GM12874 (cell line): ENCODE results near the gene BORCS6.

Experiments
- CTCF ChIP-seq: IDR thresholded peaks from 2 replicates; pipeline ENCODE4 v1.5.1; 2011; ENCODE audit warnings: low read depth, mild to moderate bottlenecking, control low read depth, low read length, moderate library complexity; ENCODE audit not compliant: insufficient read depth

BORCS6 gene

DNA sequence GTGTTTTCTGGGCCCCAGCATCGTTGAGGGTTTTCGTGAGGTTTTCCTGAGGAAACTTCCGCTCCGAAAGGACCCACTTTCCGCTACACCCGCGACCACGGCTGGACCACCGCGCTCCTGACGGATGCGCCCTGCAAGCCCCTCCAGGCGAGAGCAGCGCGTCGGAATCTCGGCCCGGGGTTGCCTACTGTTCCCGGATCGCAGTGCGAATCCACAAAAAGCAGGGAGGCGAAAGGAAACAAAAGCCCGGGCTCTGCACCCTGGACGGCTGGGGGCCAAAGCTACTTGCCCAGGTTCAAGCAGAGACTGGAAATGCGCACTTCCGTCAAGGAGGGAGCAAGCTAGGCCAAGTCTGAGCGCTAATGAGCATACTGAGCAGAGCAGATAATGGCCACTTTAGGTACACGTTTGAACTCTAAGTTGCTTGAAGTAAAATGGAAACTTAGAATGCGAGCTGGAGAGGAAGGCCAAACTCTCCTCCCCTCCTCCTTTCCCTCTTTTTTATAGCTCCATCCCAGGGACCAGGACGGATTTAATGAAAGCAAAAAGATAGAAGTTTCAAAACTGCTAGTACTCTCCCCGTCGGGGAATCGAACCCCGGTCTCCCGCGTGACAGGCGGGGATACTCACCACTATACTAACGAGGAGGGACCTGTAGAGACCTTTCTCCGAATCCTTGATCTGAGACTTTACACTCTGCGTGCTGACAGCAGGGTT is 31.8 kb upstream of the BORCS6 start:
- no peak for TF ChIP-seq CTCF

DNA sequence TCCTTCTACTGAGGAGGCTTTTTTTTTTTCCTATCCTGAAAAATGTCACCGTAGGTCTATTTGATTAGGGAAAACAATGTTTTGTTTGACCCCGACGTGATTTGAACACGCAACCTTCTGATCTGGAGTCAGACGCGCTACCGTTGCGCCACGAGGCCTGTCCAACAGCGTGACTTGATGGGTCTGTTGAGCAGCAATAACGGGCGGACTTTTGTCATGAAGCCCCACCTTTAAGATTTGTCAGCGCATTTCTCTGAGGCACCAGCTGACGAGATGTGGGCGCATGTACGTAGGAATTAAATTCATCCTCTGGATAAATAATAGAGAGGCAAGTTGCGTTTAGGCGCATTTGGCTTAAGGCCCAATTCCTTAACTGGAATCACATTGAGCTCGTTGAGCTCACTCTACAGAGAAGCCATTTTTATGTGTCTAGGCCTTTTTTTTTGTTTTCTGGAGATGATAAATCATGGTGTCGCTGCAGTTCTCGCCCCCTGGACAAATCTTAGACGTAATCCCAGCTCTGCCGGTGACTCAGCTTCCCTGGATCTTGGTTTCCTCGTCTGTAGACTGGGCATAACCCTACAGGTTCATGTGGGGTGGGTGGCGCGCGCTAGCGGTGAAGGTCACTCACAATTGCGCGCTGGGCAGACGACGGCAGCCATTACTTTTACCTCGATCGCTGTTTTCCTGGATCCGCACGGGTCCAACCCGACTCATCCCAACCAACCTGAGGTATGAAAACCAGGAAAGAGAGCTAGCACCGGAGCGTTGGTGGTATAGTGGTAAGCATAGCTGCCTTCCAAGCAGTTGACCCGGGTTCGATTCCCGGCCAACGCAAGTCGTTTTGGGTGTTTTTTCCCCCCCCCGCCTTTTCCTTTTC is 31.0 kb upstream of the BORCS6 start:
- no peak for TF ChIP-seq CTCF

GRCh38 chr17:8212312-8213180 is 22.6 kb upstream of the BORCS6 start:
- TF ChIP-seq CTCF, result no peak

GRCh38 chr17:8210761-8211458 is 20.9 kb upstream of the BORCS6 start:
- TF ChIP-seq CTCF, result no peak

GRCh38 chr17:8209907-8210760 is 20.2 kb upstream of the BORCS6 start, which contains the start of gene AURKB:
Gene AURKB (minus strand): TSS chr17:8210575. CDS start chr17:8210224, 351 bp downstream.
- no peak for TF ChIP-seq CTCF

GRCh38 chr17:8206536-8206935 is 16.6 kb upstream of the BORCS6 start:
- TF ChIP-seq CTCF, result no peak
